Ovary (tissue), 9 donors: ENCODE measurements around the gene RNF144B. TPM values are rescaled to one million over a fixed set of nuclear protein-coding genes. Genes with fewer than 3 reads are reported as not detected.

ENCODE experiments used
- DNase-seq, 5 donors: peaks; one replicate each; pipeline ENCODE4 v3.0.0-alpha.2; 2019 to 2020
- H3K27ac ChIP-seq, 2 donors: fragments of 200-600 bp; one replicate each; pipeline versions ENCODE4 v1.5.1 to v1.8.0; 2019 to 2022
- H3K27me3 ChIP-seq: fragments of 200-600 bp; one replicate; pipeline ENCODE4 v1.8.0; 2022
- H3K36me3 ChIP-seq: fragments of 200-600 bp; sonication (generic); one replicate; pipeline ENCODE4 v1.5.1; 2019
- H3K4me1 ChIP-seq: one replicate; pipeline ENCODE4 v1.8.1; 2013; ENCODE audit warnings: mild to moderate bottlenecking, moderate library complexity; ENCODE audit not compliant: insufficient read depth
- H3K4me3 ChIP-seq: fragments of 200-600 bp; sonication (generic); one replicate; pipeline ENCODE4 v1.5.1; 2017
- H3K9me3 ChIP-seq, 2 donors: fragments of 200-600 bp in 1 of 2; sonication (generic) in 1 of 2; one replicate each; pipeline versions ENCODE4 v1.5.1 to v1.8.1; 2013 to 2019; ENCODE audit warnings: mild to moderate bottlenecking in 1 of 2, moderate library complexity in 1 of 2
- EP300 ChIP-seq: sonication (generic); formaldehyde crosslinking; IDR thresholded peaks from one replicate; pipeline ENCODE4 v1.6.1; 2017; ENCODE audit warnings: antibody characterized with exemption
- POLR2A ChIP-seq: fragments of 450-650 bp; IDR thresholded peaks from one replicate; pipeline ENCODE4 v1.6.1; 2017; ENCODE audit warnings: antibody characterized with exemption, mild to moderate bottlenecking, moderate library complexity
- WGBS, 3 donors: extraction: QIAGEN DNeasy Blood & Tissue Kit in 1 of 3; methylation state at CpG; one replicate each; pipeline versions ENCODE4 v1.1.5 to v1.1.7; 2013 to 2017; 5-methylcytosine and 5-hydroxymethylcytosine counted together
- intact Hi-C, 4 donors: fragments of 100-400 bp; cut with DNase I; formaldehyde crosslinking; loops; one replicate each; pipeline versions ENCODE4 v1.11.0 to v1.15.1; 2022 to 2023
- polyA plus RNA-seq, 2 donors: library from polyadenylated mRNA; stranded (reverse); fragments of 200-250 nt in 1 of 2; fragments of 350-450 nt in 1 of 2; fragmentation: Illumina TruSeq in 1 of 2; extraction: RNeasy Lipid Tissue Mini Kit (QIAGEN cat#74804) in 1 of 2; gene quantifications; one replicate each; pipeline ENCODE4 v1.2.3, GENCODE V29; 2013 to 2014
- total RNA-seq, 7 donors: library from RNA; depleted of rRNA in 2 of 7; stranded (reverse); fragments of >200 nt in 2 of 7; fragmentation: NEBNext Ultra II Directional in 3 of 7; extraction: Animal tissue kit (Norgen Biotek cat#: 25700) in 3 of 7; gene quantifications; one replicate each; pipeline versions ENCODE4 v1.1.0 to v1.2.4, GENCODE V29; 2016 to 2023
- TF ChIP-seq, protein P1 (sequence below), 3 donors: fragments of 450-650 bp in 2 of 3; fragments of 200-600 bp in 1 of 3; IDR thresholded peaks; one replicate each; pipeline versions ENCODE4 v1.5.1 to v1.8.0; 2016 to 2022; ENCODE audit warnings: antibody characterized with exemption in 3 of 3, mild to moderate bottlenecking in 1 of 3
- donor health status: DM: no; HTN: no; CAD: no; lungs with moderate emphysema.
- donor health status: DM: no; HTN: no; CAD: no.
- donor health status: Bipolar disorder and iron deficiency.
- donor health status: DM: yes; HTN: yes; CAD: no.
- donor health status: DM: no; HTN: no; CAD: no.
- donor health status: DM: yes; HTN: yes; CAD: no.

Gene RNF144B
- total and polyA plus RNA-seq, 9 donors = 2.5 to 18.7 (median 4.0) TPM

DNA sequence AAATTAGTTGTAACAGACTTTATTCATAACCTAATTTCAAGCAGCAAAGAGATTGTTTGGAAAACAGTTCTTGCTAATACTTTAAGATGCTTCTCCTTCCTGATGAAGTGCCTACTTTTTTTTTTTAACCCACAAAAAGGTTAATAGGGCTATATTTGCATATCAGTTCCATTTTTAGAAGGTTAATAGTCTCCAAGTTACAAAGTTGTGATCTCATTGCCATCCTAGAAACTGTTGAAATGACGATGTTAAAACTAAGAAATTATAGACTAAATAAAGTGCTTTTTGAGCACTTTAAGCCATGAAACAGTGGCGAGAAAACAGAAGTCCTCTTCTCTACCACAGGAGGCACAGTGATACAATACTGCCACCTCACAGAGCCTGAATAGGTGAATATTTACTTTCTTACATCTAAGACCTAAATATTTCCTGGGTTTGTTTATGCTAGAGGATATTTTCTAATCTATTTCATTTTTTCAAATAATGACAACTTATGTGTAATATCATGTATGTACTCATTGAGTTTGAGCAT, 5.3 kb downstream of the RNF144B start:
- Histone ChIP-seq H3K27ac (no peak overlapping the region), H3K27me3 (no peaks in the 10 kb centered on the region), H3K36me3 (no peaks in the 10 kb centered on the region), H3K4me3 (no peak overlapping the region), H3K4me1 (no peaks in the 10 kb centered on the region), H3K9me3 (no peaks in the 10 kb centered on the region)
- 74 to 83% (median 79%) methylated on average over 2 of the region's 2 CpGs for WGBS, 3 donors
- TF ChIP-seq, protein P1, sequence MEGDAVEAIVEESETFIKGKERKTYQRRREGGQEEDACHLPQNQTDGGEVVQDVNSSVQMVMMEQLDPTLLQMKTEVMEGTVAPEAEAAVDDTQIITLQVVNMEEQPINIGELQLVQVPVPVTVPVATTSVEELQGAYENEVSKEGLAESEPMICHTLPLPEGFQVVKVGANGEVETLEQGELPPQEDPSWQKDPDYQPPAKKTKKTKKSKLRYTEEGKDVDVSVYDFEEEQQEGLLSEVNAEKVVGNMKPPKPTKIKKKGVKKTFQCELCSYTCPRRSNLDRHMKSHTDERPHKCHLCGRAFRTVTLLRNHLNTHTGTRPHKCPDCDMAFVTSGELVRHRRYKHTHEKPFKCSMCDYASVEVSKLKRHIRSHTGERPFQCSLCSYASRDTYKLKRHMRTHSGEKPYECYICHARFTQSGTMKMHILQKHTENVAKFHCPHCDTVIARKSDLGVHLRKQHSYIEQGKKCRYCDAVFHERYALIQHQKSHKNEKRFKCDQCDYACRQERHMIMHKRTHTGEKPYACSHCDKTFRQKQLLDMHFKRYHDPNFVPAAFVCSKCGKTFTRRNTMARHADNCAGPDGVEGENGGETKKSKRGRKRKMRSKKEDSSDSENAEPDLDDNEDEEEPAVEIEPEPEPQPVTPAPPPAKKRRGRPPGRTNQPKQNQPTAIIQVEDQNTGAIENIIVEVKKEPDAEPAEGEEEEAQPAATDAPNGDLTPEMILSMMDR (IDR thresholded peaks at IDR 0.05) = no peak
- TF ChIP-seq POLR2A = no peak
- no peak for TF ChIP-seq EP300
- DNase-seq = no peak
- intact Hi-C loops = no loop called here

DNA sequence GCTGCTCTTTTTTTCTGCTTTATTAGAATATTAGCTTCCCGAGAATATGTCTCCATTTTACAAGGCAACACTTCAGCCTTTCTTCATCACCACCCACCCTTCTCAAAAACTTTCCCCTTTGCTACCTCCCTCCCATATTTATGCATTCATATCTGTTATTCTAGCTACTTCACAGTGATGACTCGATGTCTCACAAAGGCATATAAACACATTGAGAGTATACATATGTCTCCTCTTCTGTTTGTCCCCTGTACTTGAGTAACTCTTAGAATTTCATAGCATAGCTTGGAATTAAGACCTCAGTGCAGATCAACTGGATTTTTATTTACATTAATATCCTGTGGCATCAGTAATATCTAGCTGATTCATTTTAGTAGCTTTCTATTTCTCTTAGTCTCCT, 6.5 kb downstream of the RNF144B start:
- no peaks in the 10 kb centered on the region for H3K4me1 ChIP-seq

DNA sequence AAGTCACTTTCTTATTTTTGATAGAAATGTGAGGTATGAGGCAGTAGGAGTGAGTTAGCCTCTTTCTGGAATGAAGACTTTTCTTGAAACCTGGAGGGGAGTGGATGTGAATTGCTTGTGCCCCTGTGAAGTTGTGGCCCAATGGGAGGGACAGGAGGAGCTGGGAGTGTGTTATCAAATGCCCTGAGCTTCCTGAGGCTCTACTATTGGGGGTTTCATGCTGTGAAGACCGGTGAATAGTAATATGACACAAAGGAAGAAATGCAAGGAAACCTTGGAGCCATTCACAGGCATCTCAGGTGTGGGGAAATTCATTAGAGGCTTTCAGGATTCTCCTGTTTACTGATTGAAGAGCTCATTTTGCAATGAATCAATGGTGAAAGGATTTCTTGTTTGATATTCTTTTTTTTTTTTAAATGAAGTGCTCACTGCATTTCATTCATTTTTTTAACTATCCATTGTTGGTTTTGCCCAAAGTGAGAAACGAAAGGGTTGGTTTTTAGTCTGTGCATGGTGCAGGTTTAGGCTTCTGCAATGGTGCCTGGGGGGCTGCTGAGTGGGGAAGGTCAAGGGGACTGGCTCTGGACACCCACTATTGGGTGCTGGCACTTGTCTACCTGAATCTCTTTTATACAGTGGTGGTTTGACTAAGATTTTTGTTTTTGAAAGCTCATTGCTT, 8.2 kb downstream of the RNF144B start:
- 21 to 36% (median 27%) methylated on average over 2 of the region's 2 CpGs for WGBS, 3 donors
- DNase-seq = no peak
- H3K27ac ChIP-seq = no peak overlapping the region
- TF ChIP-seq POLR2A (no peak), EP300 (no peak)
- TF ChIP-seq, protein P1 (IDR thresholded peaks at IDR 0.05) = no peak
- H3K4me1 ChIP-seq = no peaks in the 10 kb centered on the region
- H3K4me3 ChIP-seq = no peak overlapping the region
- intact Hi-C loops = no loop called here
- H3K27me3 ChIP-seq = no peaks in the 10 kb centered on the region
- H3K9me3 ChIP-seq = no peaks in the 10 kb centered on the region
- no peaks in the 10 kb centered on the region for H3K36me3 ChIP-seq

More for the DNA sequence above, 6.5 kb downstream of the RNF144B start:
- no peak overlapping the region for H3K4me3 ChIP-seq
- no peaks in the 10 kb centered on the region for H3K9me3 ChIP-seq
- intact Hi-C loops = no loop called here
- TF ChIP-seq EP300 (no peak), POLR2A (no peak)
- TF ChIP-seq, protein P1 (IDR thresholded peaks at IDR 0.05) = no peak
- H3K36me3 ChIP-seq = no peaks in the 10 kb centered on the region
- WGBS, 3 donors = 85 to 89% (median 88%) methylated on average over 2 of the region's 2 CpGs
- no peaks in the 10 kb centered on the region for H3K27me3 ChIP-seq
- no peak overlapping the region for H3K27ac ChIP-seq
- DNase-seq = no peak

DNA sequence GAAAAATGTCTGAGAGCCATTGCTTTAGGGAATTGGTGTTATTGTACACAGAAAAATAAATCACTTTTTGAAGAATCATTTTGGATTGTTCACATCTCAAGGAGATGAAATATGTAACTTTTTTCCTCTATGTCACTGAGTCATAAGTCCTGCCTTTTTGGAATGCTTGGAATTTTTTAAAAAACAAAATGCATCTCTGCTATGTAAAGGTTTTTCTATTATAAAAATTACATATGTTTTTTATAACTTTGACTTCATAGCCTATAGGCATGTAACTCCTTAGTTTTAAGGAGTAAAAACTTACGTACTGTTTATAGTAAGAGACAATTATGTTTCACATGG, 8.7 kb downstream of the RNF144B start:
- H3K27me3 ChIP-seq = no peaks in the 10 kb centered on the region
- WGBS, 3 donors = 79 to 93% (median 91%) methylated on average over 1 of the region's 1 CpG
- intact Hi-C loops = no loop called here
- no peaks in the 10 kb centered on the region for H3K36me3 ChIP-seq
- no peak overlapping the region for H3K27ac ChIP-seq
- no peaks in the 10 kb centered on the region for H3K9me3 ChIP-seq
- no peaks in the 10 kb centered on the region for H3K4me1 ChIP-seq
- H3K4me3 ChIP-seq = no peak overlapping the region
- TF ChIP-seq, protein P1 (IDR thresholded peaks at IDR 0.05) = no peak
- TF ChIP-seq EP300 (no peak), POLR2A (no peak)
- no peak for DNase-seq
